DMS153 treated with DMSO at 0.1 percent for 48 hours (cell line): ENCODE data around the gene NPR3.

Source experiments
- DNase-seq: peaks from one replicate; lab custom pipeline; 2025; ENCODE audit not compliant: unreplicated experiment; lab: John Stamatoyannopoulos, UW

NPR3 gene

DNA sequence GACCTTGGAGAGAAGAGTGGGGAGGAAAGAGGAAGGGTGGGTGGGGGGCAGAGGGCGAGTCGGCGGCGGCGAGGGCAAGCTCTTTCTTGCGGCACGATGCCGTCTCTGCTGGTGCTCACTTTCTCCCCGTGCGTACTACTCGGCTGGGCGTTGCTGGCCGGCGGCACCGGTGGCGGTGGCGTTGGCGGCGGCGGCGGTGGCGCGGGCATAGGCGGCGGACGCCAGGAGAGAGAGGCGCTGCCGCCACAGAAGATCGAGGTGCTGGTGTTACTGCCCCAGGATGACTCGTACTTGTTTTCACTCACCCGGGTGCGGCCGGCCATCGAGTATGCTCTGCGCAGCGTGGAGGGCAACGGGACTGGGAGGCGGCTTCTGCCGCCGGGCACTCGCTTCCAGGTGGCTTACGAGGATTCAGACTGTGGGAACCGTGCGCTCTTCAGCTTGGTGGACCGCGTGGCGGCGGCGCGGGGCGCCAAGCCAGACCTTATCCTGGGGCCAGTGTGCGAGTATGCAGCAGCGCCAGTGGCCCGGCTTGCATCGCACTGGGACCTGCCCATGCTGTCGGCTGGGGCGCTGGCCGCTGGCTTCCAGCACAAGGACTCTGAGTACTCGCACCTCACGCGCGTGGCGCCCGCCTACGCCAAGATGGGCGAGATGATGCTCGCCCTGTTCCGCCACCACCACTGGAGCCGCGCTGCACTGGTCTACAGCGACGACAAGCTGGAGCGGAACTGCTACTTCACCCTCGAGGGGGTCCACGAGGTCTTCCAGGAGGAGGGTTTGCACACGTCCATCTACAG is 760 bp downstream of the NPR3 start:
- no peak for DNase-seq

DNA sequence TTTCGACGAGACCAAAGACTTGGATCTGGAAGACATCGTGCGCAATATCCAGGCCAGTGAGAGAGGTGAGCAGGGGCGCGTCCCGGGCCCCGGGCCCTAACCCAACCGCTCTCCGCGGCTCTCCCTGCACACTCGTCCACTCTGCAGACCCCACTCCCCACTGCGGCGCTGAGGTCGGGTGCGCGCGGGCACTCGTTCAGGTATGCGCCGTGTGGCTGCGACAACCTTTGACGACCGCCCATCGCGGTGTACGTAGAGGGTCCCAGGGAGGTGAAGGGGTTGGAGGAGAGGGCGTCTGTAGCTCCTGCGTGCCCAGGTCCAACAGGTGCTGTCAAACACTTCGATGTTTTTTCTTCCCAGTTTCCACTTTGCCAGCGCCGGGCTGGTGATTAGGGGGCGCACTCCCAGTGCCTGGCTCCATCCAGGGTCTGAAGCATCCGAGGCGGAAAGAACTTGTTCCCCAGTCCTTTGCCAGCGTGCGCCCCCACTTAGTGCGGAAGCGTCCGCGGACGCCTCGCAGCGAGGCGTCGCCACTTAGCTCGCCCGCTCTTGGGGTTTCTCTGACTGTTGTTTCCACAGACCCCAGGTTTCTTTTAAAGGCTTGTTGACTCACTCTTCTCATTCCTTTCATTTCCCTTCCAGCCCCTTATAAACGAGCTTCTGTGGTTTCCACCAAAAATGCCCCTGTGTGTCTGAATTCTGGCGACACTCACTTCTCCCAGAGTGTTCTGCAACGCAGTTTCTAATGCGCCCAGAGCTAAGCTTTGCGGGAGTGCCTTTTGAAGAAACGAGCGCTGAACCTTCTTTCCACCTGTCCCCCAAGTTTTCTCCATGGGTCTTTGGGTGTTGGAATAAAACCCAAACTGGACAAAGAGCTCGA is 1.6 kb downstream of the NPR3 start:
- DNase-seq: no peak

DNA sequence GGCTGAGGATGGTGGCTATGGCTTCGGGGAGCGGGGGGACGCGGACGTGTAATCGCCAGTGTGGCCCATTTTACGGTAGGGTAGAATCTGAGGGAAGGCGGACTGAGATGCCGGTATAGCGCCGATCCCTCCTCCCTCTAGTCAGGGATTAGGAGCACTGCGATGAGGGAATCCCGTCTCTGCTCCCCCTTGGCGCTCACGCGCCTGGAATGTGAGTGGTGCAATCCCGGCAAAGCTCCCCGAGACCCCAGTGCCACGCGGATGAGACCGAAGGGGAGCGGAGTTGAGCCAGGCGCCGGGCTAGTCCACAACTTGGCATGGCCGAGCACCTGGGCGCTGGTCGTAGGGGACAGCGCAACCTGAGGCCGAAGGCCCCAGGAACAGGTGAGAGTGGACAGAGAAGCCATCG is 2.2 kb downstream of the NPR3 start:
- DNase-seq: no peak

DNA sequence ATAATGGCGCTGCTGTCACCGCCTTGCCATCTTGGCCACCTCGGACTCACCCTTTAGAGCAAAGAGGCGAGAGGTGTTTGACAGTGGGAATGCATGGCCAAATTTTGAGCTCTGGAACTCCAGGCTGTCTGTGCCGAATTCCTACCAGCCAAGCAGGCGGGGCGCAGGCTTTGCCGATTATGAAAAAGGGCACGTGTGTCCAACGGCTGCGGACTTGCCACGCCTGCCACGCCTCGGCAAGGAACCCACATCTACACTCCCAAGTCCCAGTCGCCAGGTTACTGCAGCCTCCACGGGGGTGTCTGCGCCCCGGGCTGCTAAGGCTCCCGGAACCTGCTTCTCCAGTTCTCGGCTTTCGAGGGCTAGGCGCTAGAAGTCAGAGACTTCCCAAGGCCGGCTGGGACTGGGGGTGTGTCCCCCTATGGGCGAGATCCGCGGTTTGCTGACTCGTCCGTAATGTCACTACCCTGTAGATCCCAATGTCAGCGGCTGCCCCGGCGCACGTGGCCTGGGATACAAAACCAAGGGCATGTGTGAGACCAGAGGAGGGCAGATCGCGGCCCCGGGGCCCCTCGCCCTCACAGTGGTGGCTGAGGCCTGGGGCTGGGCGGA is 2.8 kb downstream of the NPR3 start:
- no peak for DNase-seq

DNA sequence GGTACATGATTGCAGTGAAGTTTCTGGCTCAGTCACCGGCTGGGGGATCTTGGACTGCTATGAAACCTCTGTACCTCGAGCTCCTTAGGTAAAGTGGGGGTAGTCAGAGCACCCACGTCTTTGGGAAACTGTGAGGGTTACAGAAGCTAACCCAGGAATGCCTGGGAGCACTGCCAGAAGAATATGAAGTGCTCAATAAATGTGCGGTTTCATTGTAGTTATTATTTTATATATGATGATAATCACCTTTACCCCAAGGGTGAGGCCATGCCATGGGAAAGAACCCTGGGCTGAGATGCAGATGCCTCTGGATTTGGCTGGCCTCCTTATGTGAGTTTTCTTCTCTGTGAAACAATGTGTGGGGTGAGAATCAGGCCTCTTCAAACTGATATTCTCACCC is 3.7 kb downstream of the NPR3 start:
- no peak for DNase-seq

DNA sequence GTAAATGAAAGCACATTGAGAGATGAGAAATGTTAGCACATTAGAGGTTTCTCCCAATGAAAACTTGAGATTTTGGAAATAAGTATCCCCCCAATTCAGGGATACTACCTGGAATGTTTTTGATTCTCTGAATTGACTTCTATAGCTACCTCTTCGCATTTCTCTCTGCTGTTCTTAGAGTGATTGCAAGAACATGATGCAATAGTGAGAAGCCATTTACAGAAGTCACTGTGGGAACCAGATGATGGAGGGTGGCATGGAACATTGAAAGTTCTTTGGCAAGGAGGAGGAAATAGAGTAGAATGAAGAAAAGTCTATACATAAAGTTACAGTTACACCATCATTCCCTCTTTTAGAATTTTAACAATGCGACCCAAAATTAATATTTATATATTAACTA is 9.2 kb downstream of the NPR3 start:
- no peak for DNase-seq

DNA sequence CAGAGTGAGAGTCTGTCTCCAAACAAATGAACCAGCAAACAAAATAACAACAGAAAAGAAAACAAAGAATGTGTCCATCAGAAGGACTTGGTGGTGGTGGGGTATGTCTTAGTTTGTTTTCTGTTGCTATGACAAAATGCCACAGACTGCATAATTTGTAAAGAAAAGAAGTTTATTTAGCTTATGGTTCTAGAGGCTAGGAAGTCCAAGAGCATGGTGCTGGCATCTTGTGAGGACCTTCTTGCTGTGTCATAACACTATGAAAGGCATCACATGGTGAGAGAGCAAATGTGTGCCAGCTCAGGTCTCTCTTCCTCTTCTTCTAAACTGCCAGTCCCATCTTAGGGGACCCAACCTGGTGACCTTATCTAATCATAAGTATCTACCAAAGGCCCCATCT is 10.5 kb downstream of the NPR3 start:
- no peak for DNase-seq

DNA sequence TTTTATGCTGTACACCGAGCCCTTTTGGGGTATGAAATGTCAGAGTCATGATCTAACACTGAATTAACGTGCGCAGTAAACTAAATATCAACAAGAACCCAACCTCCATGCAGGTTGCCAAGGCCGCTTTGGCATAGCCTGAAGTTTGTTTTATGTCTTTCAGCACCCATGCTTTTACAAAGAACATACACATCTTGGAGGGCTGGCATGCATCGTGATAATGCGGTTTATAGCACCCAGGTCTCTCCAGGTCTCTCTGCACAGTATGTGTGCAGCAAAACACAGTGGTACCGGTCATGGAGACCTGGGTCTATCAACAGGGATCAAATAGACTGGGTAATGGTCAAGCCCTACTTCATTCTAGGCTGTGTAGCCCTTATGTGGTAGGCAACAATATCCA is 11.8 kb downstream of the NPR3 start:
- no peak for DNase-seq

DNA sequence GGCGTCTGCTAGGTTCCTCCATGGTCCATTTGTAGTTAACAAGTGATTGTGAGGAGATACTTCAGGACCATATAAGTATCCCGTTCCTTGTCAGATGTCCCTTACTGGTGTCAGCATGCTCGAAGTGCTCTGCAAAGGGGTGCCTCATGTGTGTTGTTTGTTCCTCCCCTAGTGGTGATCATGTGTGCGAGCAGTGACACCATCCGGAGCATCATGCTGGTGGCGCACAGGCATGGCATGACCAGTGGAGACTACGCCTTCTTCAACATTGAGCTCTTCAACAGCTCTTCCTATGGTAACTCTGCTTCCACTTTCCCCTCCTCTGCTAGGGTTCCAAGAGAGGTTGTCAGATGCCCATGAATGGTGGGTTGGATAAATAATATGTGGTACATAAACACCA is 13.4 kb downstream of the NPR3 start:
- DNase-seq: no peak

DNA sequence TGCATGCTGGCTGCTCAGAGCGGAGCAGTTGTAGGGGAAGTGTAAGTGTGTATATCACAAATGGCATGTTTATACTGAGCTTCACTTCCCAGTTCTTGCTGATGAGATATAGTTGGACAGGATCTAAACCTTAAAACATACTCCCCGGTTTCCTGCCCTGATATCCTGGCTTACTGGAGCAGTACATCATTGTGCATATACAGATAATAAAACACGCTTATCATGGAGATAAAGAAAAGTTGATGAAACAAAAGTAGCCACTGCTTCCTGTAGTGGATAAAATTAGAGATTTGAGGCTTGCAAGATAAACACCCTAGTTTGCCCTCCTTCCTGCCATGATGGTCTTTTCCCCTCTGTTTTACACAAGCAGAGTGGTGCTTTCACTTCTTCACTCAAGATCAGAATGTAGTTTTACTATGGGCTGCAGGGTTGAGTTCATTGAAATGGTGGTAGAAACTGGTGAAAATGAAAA is 15.0 kb downstream of the NPR3 start:
- no peak for DNase-seq

DNA sequence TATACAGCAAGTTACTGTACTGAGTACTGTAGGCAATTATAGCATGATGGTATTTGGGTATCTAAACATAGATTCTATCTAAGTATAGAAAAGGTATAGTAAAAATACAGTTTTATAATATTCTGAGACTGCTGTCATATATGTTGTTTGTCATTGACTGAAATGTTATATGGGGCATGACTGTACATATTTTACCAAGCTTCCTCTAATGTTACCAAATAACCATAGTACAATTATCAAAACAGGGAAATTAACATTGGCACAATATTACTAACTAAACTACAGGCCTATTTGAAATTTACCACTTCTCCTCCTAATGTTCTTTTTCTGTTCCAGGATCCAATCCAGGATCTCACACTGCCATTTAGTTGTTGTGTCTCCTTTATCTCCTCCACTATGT is 18.5 kb downstream of the NPR3 start:
- DNase-seq: no peak

DNA sequence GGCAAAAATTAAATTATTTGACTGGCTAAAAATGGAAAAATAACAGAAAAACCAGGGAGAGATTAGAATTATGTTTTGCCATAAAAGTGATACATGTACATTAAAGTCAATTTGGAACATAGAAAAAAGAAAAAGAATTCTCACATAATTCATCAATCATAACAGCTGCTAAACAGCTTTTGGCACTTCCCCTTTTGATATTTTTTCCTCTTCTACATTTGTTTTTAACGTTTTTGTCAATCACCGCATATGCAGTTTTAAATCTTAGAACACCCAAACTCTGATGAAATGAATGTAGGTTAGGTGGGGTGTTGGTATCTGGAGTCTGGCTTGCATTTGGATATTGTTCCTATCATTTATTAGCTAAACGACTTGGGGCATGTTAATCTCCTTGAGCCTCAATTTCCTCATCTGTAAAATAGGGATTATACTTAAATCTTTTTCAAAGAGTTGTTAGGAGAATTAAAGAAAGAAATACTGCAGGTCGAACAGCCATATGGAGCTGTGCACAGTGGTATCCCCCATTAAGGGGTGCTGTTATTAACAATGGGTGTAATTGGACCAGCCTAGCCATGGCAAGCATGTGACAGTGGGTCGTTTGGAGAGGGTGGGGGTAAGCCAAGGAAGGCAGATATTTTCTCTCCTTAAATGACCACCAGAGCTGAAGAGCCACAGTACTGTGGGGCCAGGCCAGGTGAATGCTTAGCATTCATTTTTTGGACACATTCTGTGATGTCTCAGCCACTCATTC is 22.6 kb downstream of the NPR3 start:
- no peak for DNase-seq

DNA sequence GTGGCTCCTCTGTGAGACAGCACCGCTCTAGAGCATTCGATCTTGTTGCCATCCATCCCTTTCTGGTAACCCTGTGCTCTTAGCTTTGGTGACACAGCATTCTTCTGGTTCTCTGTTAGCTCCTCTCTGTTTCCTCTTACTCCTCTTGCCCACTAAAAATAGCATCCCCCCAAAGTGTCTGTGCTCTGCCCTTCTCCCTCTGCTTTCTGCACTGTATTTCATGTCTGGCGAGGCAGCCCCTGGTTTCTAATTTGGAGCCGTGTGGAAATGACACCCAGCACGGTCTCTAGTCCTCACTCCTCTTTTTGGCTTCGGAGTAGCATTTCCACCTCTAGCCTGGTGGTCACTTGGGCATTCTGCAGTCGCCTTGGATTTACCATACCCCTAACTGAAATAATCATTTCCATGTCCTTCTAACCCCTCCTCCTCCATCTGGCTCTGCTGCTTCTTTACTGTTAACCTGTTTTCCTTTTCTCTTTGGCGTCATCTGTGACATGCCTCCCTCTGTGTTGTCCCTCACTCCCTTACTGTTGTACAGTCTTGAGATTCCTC is 23.8 kb downstream of the NPR3 start:
- no peak for DNase-seq

DNA sequence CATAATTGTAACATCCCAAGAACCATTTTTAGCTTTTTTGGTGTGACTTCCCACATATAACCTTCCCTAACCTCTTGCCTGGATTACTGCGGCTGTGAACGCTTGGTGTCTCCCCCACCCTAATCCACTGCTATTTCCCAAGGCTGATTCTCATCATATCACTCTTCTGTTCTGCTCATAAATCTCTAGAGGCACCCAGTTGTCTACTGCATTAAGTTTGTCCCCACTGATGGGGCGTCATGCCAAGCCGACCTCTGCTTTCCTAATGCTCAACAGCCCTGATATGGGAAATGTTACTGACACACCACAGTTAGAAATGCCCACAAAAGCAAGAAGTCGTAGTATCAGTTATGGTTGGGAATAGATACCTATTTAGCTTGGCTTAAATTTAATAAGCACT is 24.4 kb downstream of the NPR3 start:
- no peak for DNase-seq

DNA sequence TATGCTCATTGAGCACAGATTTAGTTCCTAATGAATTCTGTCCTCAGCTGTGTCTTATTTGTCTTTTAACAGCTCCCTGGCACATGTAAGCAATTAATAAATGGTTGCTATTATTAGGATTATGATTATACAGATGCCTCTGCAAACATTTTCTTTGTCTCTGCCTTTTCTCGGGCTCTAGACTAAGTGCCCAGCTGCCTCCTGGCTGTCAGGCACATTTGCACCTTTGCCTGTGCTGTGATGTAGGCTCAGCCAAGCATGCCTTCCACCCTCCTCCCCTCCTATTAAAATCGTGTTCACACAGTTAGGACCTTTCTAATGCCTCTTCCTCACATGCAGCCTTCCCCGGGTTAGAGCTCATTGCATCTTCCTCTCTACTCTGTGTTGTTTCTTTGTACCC is 25.7 kb downstream of the NPR3 start:
- no peak for DNase-seq

DNA sequence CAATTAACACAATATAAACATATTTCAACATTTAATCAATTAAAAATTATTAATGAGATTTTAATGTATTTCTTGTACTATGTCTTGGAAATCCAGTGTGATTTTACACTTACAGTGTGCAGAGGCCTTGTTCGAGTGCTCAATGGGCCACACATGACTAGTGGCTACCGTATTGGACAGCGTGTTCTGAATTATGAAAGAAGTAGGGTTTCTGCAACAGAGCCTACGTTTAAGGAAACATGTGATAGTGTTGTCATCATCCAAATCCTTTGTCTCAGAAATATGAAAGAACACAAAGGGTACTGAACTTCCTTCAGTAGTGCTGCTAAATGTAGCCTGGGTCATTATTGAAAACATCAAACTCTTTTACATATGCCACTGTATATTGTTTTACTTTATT is 29.5 kb downstream of the NPR3 start:
- DNase-seq: no peak

DNA sequence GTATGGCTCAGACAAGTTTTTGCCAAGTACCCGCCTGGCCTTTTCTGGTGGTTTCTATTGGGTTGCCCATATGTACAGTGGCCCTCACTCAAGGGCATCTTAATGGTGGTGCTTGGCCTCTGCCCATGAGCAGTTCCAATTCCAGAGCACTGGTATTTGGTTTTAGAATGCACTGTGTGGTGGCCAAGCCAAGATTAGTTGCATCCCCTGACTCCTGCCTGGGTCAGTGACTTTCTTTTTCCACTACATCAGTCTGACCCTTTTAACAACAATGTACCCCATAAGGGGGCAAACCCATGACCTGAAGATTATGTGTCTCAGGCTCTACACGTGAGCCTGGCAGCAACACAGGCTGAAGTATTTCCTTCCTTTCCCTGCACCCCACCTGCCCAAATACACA is 34.2 kb downstream of the NPR3 start:
- no peak for DNase-seq

DNA sequence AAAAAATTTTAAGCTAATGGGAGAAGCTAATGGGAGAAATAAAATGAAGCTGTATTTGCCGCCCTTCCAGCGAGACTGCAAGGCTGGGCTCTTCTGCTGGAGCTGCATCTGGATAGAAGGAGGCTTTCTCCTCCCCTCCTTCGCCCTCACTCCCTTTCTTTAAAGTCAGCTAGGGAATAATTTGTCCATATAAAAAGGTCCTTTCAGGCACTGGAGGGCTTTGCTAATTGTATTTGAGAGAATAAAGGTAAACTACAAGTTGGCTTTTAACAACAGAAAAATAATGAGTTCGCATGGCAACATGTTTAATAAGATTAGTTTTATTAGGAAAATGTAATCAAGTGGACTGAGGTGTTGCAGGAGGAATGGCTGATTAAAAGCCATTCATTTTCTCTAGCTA is 41.3 kb downstream of the NPR3 start:
- DNase-seq: no peak

DNA sequence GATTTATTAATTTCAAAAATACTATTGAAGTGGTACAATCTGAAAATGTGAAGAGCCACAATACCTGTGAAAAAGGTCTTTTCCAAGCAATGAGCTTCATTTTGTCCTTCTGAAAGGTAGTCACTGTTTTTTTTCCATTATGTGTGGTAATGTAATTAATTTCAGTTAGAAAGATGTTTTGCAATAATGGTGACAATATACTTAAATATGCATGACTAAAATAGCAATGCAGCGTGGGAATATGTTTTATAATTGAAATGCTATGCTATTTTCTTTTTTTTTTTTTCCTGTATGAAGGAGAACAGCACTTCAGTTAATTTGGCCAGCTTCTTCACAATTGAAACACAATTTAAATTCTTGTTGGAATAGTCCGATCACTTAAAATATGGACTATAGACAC is 41.9 kb downstream of the NPR3 start:
- DNase-seq: no peak

DNA sequence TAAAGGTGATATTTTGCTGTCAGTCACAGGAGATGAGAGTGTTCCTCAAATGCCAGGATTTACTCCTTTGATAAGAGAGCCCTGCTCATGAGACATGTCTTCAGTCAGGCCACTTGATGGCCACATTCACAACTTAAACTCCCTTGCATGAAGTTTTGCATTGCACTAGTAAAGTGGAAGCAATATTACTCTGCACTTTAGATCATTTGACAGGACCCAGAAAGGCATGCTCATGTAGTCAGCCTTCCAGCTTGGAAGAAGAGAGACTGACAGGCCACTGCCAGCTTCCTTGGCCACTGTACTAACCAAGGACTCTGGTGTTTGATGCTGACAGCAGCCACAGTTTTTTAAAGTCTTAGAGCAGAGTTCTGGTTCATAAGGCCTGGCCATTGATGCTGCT is 42.6 kb downstream of the NPR3 start:
- no peak for DNase-seq

DNA sequence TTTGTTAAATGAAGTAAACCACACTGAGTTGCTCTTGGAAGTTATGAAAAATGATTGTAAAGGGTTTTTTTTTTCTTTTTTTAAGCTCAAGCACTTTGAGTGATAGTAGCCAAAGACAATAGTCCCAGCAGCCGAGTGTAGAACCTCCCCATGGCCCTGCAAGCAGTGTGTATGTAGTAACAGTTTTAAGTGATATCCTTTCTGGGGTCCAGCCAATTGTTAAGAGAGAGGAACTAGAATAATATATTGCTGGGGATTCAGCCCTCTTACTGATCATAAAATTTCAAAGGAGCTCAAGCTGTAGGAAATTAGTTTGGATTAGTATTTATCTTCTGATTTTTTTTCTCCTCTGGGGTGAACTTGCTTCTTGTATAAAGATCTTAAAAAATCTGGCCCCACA is 43.2 kb downstream of the NPR3 start:
- DNase-seq: no peak
